GM21528 (cell line): ENCODE results near the gene SMARCD2.
A peak's percentile ranks its signal among the peaks of the same experiment; 100 is the strongest.
"Not testable (repeated sequence)": the region's sequence is repeated elsewhere in the genome, so short reads cannot be mapped to it uniquely, and the experiment has no call there.

ENCODE experiments used
- ATAC-seq: cut with Tn5 transposase; IDR thresholded peaks from one replicate; pipeline ENCODE4 v1.9.1; 2021; ENCODE audit warnings: mild to moderate bottlenecking, moderate library complexity; ENCODE audit not compliant: unreplicated experiment, low FRiP score

SMARCD2 gene

GRCh38 chr17:63842540-63843386, at the start of gene SMARCD2:
Gene SMARCD2 (minus strand): TSS chr17:63842685. CDS start chr17:63842674, 11 bp downstream.
- ATAC-seq: peak; percentile 73

- not testable (repeated sequence) for ATAC-seq
These were observed 46.8 kb upstream of the SMARCD2 start for GRCh38 chr17:63889026-63889848.

GRCh38 chr17:63885119-63885518, 42.6 kb upstream of the SMARCD2 start:
- not testable (repeated sequence) for ATAC-seq

DNA sequence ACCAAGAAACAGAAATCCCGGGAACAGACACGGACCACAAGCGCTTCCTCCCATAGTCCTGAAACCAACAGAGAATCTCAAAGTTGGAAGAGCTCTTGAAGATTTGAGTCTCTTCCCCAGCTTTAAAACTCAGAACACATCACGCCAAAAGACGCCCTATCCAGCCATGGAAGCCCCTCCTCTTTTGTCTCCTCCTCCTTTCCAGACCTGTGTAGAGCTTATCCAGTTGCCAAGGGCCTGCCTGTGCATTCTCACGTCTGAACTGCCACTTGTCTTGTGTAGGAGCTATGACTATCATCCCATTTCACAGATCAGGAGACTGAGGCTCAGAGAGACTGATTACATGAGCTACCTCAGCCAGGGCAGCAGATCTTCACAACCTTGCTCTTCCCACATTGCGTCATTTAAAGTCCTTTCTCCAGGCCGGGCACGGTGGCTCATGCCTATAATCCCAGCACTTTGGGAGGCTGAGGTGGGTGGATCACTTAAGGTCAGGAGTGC, 40.2 kb upstream of the SMARCD2 start:
- not testable (repeated sequence) for ATAC-seq

DNA sequence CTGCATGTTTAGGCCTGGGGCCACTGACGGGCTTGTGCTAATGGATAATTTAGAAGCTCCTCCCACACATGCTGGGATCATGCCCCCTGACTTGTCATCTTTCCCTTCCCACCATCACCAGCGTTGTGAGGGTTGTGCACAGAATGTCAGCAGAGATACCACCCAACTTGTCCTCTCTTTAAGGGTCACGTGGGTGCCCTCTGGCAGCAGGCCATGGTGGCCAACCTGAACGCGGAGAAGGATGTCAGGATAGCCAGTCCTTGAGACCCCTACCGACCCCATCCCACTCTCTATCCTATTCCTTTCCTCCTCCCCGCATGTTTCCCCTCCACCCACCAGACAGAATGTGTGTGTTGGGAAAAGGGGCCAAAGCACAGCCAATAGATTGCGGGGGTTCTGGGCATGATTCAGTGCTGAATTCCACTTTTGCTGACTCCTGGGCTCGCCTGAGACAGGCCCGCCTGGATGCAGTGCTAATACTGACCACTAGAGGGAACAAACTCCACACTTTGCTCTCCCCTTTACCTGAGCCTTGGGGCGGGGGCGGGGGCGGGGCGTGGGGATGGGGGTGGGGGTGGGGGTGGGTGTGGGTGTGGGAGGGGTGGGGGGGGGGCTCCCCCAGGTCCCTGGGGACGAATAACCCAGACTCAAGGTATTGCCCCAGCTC, 39.6 kb upstream of the SMARCD2 start, which contains the start of gene GH2:
Gene GH2 (minus strand): TSS at position 10 of the 667 bp plus-strand sequence. CDS start 143 bp downstream, outside the sequence.
- no peak for ATAC-seq

DNA sequence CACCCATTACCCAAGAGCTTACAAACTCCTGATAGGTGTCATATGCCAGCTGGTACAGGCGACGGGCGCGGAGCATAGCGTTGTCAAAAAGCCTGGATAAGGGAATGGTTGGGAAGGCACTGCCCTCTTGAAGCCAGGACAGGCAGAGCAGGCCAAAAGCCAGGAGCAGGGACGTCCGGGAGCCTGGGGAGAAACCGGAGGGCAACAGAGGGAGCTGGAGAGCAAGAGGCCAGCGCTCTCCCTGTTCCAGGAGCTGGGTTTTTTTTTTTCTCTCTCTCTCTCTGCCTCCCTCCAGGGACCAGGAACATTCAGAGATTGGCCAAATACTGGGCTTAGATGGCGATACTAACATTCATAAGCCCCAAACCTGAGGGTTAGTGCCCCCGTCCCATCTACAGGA, 38.9 kb upstream of the SMARCD2 start:
- not testable (repeated sequence) for ATAC-seq

DNA sequence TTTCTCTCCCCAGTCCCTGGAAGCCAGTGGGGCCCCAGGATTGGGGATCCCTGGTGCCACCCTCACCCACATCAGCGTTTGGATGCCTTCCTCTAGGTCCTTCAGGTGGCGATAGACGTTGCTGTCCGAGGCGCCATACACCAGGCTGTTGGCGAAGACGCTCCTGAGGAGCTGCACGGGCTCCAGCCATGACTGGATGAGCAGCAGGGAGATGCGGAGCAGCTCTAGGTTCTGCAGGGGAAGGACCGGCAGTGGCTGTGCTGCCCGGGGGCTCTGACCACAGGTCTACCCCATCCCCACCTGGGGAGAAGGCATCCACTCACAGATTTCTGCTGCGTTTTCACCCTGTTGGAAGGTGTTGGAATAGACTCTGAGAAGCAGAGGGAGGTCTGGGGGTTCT, 38.2 kb upstream of the SMARCD2 start:
- no peak for ATAC-seq

DNA sequence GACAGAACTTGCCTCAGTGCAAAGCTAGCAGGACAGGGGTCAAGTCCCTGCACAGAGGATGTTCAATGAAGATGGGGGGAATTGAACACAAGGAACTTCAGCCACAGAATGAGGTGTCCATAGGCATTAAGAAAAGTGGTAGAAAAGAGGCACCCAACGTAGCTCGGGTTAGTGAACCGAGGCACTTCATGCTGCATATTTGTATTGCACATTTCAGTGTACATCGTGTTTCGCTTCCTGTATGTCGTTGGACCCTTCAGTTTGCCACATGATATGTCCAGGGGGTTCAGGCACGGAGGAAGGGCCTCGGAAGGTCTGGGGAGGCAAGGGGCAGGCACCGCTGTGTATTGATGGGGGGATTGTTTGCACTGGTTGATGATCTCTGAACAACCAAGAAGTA, 35.9 kb upstream of the SMARCD2 start:
- not testable (repeated sequence) for ATAC-seq

- ATAC-seq: not testable (repeated sequence)
These were observed 32.2 kb upstream of the SMARCD2 start for GRCh38 chr17:63874693-63875092.

DNA sequence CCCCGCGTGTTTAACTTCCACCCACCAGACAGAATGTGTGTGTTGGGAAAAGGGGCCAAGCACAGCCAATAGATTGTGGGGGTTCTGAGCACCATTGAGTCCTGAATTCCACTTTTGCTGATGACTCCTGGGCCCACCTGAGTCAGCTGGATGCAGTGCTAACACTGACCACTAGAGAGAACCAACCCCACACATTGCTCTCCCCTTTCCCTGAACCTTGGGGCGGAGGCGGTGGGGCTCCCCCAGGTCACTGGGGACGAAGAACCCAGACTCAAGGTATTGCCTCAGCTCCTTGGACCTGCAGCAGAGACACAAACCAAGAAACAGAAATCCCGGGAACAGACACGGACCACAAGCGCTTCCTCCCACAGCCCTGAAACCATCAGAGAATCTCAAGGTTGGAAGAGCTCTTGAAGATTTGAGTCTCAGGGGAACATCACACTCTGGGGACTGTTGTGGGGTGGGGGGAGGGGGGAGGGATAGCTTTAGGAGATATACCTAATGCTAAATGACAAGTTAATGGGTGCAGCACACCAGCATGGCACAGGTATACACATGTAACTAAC, 31.7 kb upstream of the SMARCD2 start:
- ATAC-seq: not testable (repeated sequence)

- not testable (repeated sequence) for ATAC-seq
These were observed 31.1 kb upstream of the SMARCD2 start, which contains the start of gene CSH2 for GRCh38 chr17:63873577-63873976. Gene CSH2 (minus strand): TSS chr17:63873677. CDS start chr17:63873614, 63 bp downstream.

GRCh38 chr17:63871646-63872365, 29.3 kb upstream of the SMARCD2 start:
- ATAC-seq: not testable (repeated sequence)

- not testable (repeated sequence) for ATAC-seq
These were observed 27.8 kb upstream of the SMARCD2 start for GRCh38 chr17:63870292-63870665.

GRCh38 chr17:63869491-63870291, 27.2 kb upstream of the SMARCD2 start:
- not testable (repeated sequence) for ATAC-seq

DNA sequence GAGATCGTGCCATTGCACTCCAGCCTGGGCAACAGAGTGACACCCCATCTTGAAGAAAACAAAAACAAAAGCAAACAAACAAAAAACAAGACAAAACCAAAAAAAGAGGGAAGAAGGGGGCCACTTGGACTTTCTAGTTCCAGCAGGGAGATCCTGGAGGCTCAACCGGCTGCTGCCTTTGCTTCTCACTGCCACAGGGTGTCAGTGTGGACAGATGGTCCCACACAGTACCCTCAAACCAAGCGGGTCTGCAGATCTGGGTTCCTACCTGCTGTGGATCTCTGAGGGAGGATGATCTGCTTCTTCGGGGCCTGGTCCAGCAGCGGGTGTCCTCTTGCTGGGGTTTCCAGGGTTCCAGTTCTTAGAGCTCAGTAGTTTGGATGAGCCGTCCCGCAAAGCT, 24.1 kb upstream of the SMARCD2 start:
- not testable (repeated sequence) for ATAC-seq

DNA sequence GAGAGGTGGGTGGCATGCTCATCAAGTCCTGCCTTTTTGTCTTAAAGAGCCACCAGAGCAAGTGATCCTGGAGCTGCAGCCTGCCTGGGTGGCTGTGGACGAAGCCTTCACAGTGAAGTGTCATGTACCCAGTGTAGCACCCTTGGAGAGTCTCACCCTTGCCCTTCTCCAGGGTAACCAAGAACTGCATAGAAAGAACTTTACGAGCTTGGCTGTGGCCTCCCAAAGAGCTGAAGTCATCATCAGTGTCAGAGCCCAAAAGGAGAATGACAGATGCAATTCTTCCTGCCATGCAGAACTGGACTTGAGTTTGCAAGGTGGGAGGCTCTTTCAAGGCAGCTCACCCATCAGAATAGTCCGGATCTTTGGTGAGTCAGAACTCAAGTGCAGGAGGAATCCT, 16.8 kb upstream of the SMARCD2 start:
- ATAC-seq: no peak

- ATAC-seq: not testable (repeated sequence)
These were observed 13.9 kb upstream of the SMARCD2 start for GRCh38 chr17:63856425-63856824.

DNA sequence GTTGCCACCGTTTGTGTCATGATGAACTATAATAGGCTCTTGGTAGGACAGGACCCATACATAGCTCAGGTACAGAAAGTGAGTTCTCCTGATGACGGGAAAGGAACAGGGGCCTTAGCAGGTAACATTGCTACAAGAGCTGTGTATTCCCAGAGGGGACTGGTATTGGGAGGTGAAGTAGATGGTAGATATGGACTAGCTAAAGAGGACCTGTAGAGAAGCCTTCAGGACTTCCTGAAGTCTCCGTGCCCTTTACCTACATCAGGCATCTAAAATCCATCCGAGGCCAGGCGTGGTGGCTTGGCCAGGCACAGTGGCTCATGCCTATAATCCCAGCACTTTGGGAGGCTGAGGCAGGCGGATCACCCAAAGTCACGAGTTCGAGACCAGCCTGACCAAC, 12.7 kb upstream of the SMARCD2 start:
- ATAC-seq: no peak

DNA sequence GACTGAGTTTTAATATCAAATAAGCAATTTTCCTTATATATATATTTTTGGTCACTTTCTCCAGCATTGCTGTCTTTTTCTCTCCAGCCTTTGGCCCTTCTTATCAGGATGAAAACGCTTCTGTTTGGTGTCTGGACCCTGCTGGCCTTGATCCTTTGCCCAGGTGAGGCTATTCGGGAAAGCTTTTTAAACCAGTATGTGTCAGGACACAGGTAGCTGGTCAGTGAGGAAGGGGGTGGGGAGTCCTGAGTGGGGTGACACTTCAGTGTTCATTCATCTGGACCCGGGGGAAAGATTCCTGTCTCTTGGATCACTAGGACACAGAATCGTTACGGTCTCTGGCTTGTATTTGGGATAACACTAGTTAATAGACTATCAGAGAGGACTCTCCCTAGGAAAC, 12.2 kb upstream of the SMARCD2 start:
- no peak for ATAC-seq
